ENCODE results near the gene PLD2.

The PLD2 gene

DNA sequence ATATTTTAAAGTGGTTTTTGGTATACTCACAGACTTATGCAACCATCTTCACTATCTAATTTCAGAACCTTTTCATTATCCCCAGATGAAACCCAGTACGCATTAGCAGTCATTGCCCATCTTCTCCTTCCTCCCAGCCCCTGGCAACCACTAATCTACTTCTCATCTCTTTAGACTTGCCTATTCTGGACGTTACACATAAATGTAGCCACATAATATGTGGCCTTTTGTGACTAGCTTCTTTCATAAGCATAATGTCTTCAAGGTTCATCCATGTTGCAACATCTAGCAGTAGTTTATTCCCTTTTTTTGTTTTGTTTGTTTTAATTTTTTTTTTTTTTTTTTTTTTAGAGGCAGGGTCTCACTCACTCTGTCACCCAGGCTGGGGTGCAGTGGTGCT, 63.9 kb downstream of the PLD2 start:
- DNase-seq (ENCODE audit: low read depth, low spot score): no peak
- ChIA-PET POLR2A (no interaction called here), CTCF (interaction anchor here (1.2 to 1.6 kb wide), 3 partner anchors 11 to 82 kb away, joined by 4 to 6 read pairs (median 5); partner anchors contain the start of gene GLTPD2)
- TF ChIP-seq, protein P1, sequence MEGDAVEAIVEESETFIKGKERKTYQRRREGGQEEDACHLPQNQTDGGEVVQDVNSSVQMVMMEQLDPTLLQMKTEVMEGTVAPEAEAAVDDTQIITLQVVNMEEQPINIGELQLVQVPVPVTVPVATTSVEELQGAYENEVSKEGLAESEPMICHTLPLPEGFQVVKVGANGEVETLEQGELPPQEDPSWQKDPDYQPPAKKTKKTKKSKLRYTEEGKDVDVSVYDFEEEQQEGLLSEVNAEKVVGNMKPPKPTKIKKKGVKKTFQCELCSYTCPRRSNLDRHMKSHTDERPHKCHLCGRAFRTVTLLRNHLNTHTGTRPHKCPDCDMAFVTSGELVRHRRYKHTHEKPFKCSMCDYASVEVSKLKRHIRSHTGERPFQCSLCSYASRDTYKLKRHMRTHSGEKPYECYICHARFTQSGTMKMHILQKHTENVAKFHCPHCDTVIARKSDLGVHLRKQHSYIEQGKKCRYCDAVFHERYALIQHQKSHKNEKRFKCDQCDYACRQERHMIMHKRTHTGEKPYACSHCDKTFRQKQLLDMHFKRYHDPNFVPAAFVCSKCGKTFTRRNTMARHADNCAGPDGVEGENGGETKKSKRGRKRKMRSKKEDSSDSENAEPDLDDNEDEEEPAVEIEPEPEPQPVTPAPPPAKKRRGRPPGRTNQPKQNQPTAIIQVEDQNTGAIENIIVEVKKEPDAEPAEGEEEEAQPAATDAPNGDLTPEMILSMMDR (IDR thresholded peaks at IDR 0.05; ENCODE audit: insufficient read depth, low read length, missing control alignments): no peak
- H3K4me3 ChIP-seq (ENCODE audit: low read depth, low read length): no peak overlapping the region

DNA sequence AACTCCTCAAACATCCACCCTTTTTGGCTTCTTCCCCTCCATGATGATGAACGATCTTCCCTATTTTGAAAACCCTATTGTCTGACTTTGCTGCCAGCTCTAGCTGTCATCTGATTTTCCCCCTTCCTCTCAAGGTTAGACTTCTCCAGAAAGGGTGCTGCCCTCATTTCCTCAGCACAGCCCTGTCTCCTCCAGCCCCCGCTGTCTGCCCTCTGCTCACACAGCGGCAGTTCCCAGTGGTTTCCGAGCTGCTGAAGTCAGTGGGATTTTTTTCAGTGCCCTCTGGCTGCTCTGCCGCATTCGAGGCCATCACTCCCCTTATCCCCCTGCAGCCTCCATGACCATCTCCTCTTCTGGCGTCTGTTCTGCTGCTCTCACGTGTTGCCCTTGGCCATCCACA, 65.8 kb downstream of the PLD2 start:
- ChIA-PET POLR2A (no interaction called here), CTCF (interaction anchor here (1.9 to 2.4 kb wide), 3 partner anchors 9 to 83 kb away, joined by 5 to 9 read pairs (median 8); no protein-coding TSS in a partner anchor)
- H3K4me3 ChIP-seq (ENCODE audit: low read depth, low read length): no peak overlapping the region
- no peak for DNase-seq (ENCODE audit: low read depth, low spot score)
- TF ChIP-seq, protein P1 (IDR thresholded peaks at IDR 0.05; ENCODE audit: insufficient read depth, low read length, missing control alignments): no peak

All from AG04449 (cell line).